IPS DF 6.9 (cell line): ENCODE results near the gene TAS2R43.
"Not testable (repeated sequence)": the region's sequence is repeated elsewhere in the genome, so short reads cannot be mapped to it uniquely, and the experiment has no call there.

Experiments used
- DNase-seq: peaks from one replicate; pipeline ENCODE4 v3.0.0-alpha.2; 2013; ENCODE audit warnings: low read depth, low spot score
- H3K27ac ChIP-seq: one replicate; pipeline ENCODE4 v1.5.1; 2013; ENCODE audit warnings: low read length, control low read depth
- H3K27me3 ChIP-seq: 2 replicates; pipeline ENCODE4 v1.6.1; 2013; ENCODE audit warnings: mild to moderate bottlenecking, low read length; ENCODE audit not compliant: control insufficient read depth, insufficient read depth
- H3K36me3 ChIP-seq: 2 replicates; pipeline ENCODE4 v1.6.1; 2013; ENCODE audit warnings: low read length; ENCODE audit not compliant: control insufficient read depth, insufficient read depth
- H3K4me1 ChIP-seq: 2 replicates; pipeline ENCODE4 v1.6.1; 2013; ENCODE audit warnings: low read length; ENCODE audit not compliant: control insufficient read depth, insufficient read depth
- H3K4me3 ChIP-seq: 2 replicates; pipeline ENCODE4 v1.5.1; 2013; ENCODE audit warnings: mild to moderate bottlenecking, low read length
- H3K9me3 ChIP-seq: 2 replicates; pipeline ENCODE4 v1.6.1; 2013; ENCODE audit warnings: low read length, inconsistent platforms; ENCODE audit not compliant: control insufficient read depth, insufficient read depth
- WGBS: extraction: QIAGEN DNeasy Blood & Tissue Kit; methylation state at CpG from one replicate; pipeline ENCODE4 v1.1.7; 2013; ENCODE audit warnings: mixed read lengths, missing lambda C conversion rate; ENCODE audit not compliant: insufficient read length, insufficient coverage; 5-methylcytosine and 5-hydroxymethylcytosine counted together

Gene TAS2R43

DNA sequence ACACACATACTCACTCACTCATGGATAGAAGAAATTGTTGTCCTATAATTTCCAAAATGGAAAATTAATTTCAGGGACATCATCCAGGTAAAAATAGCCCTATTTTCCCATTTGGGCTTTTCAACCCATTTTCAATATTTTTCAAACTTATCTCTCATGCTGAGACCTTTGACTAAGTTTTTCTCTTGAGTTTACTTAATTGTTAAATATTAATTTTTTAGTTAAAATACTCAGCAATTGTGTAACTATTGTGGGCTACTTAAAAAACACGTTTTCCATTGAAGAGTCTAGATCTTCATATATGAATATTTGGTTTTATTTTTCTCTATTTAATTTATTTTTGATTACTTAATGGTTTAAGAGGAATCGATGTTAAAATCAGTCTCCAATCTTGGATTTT lies 14.2 kb upstream of the TAS2R43 start:
- H3K4me3 ChIP-seq, result no peak overlapping the region
- DNase-seq, result no peak
- no peak overlapping the region for H3K27ac ChIP-seq
- H3K9me3 ChIP-seq, result no peaks in the 10 kb centered on the region
- H3K36me3 ChIP-seq, result no peaks in the 10 kb centered on the region; the same call in 1 of the 2 replicates
- no peaks in the 10 kb centered on the region for H3K27me3 ChIP-seq
- no CpG with 5 or more reads among the region's 2 CpGs for WGBS
- H3K4me1 ChIP-seq, result no peaks in the 10 kb centered on the region

DNA sequence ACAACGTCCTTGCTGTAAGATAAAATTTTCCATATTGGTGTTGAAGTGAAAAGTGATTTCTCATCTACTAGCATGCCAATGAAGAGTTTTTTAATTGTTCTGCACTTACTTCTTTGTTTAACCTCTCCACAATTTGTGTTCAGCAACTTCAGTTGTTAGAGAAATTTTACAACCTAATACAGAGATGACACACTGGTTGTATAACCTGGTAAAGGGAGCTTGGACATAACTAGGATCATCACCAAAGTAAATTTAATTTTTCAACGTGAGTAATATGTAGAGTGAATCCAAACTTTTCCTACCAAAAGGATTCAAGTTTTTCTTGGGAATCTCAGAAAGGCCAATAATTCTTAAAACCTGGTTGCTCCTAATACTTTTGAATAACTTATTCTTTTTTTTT lies 13.4 kb upstream of the TAS2R43 start:
- Histone ChIP-seq H3K27ac (no peak overlapping the region), H3K4me1 (no peaks in the 10 kb centered on the region), H3K4me3 (no peak overlapping the region), H3K36me3 (no peaks in the 10 kb centered on the region; the same call in 1 of the 2 replicates), H3K27me3 (no peaks in the 10 kb centered on the region), H3K9me3 (no peaks in the 10 kb centered on the region)
- no CpG with 5 or more reads among the region's 2 CpGs for WGBS
- DNase-seq, result no peak

DNA sequence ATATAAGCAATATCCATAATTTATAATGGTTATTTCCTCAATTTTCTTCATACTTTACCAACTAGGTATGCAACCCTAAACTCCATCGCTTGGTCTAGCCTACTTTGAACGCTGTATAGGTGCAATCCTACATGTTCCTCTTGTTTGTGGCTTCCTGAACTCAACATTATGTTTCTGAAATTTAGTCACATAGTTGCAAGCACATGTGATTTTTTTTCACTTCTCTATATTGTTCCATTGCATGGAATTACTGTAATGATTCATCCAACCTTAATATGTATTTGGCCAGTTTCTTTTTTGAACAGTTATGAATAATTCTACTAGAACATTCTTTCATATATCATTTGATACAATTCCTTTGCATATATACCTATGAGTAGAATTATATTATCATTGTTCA lies 2.8 kb upstream of the TAS2R43 start:
- DNase-seq, result not testable (repeated sequence)
- no CpG with 5 or more reads among the region's 2 CpGs for WGBS

DNA sequence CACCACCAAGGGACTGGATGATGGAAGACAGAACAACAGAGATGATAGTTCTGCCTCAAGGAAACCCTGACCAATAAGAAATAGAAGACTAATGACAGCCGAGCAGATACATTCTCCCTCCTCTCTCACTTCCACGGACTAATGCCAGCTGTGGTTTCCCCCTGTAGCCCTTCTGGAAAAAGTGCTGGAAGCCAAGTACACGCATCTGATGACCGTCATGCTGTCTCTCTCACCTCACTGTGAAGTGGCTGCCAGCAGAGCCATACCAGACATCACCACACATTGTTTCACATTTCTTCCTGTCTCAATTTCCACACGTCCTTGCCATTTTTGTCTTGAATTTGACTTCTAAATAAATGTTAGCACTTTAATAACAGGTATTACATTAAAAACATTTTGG lies 2.9 kb downstream of the TAS2R43 start:
- Histone ChIP-seq H3K4me3 (no peak overlapping the region), H3K27me3 (no peaks in the 10 kb centered on the region)
- no peak for DNase-seq

More for the DNA sequence above, 2.8 kb upstream of the TAS2R43 start:
- H3K4me1 ChIP-seq, H3K36me3 ChIP-seq, H3K4me3 ChIP-seq, H3K27me3 ChIP-seq, H3K27ac ChIP-seq, H3K9me3 ChIP-seq: not testable (repeated sequence)

DNA sequence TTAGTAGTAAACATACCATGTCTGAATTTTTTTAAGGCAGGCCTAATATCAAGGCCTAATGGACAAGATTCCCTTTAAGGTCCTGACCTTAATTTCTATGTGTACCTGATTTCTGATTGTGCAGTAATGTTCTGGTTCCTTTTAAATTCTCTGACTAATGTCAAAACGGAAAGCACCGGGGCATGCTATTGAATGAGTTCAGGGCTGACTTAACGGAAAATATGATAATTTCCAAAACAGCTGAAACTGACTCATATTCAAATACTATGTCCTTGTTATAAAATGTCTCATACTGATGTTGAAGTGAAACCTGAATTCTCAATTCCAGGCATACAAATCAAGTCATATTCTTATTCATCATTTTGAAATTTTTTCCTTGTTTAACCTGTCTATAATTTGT lies 6.7 kb downstream of the TAS2R43 start:
- H3K4me1 ChIP-seq, result no peaks in the 10 kb centered on the region
- no peaks in the 10 kb centered on the region for H3K9me3 ChIP-seq
- no peak overlapping the region for H3K4me3 ChIP-seq
- no peak for DNase-seq
- no peaks in the 10 kb centered on the region for H3K36me3 ChIP-seq
- H3K27me3 ChIP-seq, result no peaks in the 10 kb centered on the region
- no CpG with 5 or more reads among the region's 3 CpGs for WGBS
- H3K27ac ChIP-seq, result no peak overlapping the region

More for the DNA sequence above, 2.9 kb downstream of the TAS2R43 start:
- H3K9me3 ChIP-seq, result no peaks in the 10 kb centered on the region
- H3K27ac ChIP-seq, result no peak overlapping the region
- no CpG with 5 or more reads among the region's 5 CpGs for WGBS
- no peaks in the 10 kb centered on the region for H3K36me3 ChIP-seq
- no peaks in the 10 kb centered on the region for H3K4me1 ChIP-seq

DNA sequence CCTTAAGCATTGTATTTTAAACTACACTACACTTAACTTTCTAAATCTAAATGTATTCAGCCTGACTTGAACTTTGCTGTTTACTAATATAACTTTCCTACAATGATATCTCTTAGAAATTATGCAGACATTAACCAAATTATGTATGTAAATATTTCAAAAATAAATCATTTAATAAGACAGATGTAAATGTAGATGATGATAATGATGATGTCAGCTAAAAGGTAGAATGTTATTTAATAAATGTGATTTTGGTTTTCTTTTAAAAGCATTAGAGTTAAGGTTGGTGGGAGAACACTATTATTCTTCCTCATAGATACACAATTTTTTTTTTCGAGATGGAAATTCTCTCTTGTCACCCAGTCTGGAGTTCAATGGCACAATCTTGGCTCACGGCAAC lies 10.1 kb downstream of the TAS2R43 start:
- no CpG with 5 or more reads among the region's 2 CpGs for WGBS
- H3K9me3 ChIP-seq, result no peaks in the 10 kb centered on the region

DNA sequence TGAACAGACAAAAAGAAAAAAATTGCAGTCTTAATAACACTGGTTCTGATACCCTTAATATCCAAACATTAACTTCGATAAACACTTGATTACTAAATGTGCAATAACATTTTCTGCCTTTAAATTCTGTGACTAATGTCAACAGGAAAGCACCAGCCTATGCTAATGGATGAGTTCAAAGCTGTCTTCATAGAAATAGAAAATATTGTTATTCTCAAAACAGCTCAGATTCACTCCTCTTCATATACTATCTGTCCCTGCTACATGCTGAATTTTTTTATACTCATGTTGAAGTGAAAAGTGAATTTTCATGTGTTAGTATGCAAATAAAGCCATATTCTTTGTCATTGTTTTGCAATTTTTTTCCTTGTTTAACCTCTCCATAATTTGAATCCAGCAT lies 13.9 kb downstream of the TAS2R43 start:
- H3K4me1 ChIP-seq, result no peaks in the 10 kb centered on the region
- no peaks in the 10 kb centered on the region for H3K27me3 ChIP-seq
- H3K4me3 ChIP-seq, result no peak overlapping the region
- H3K9me3 ChIP-seq, result no peaks in the 10 kb centered on the region
- no CpG with 5 or more reads among the region's 1 CpG for WGBS
- H3K27ac ChIP-seq, result no peak overlapping the region
- no peak for DNase-seq
- H3K36me3 ChIP-seq, result no peaks in the 10 kb centered on the region

More for the DNA sequence above, 10.1 kb downstream of the TAS2R43 start:
- DNase-seq, result no peak
- Histone ChIP-seq H3K27ac (no peak overlapping the region), H3K4me3 (no peak overlapping the region), H3K4me1 (no peaks in the 10 kb centered on the region), H3K27me3 (no peaks in the 10 kb centered on the region), H3K36me3 (no peaks in the 10 kb centered on the region)

DNA sequence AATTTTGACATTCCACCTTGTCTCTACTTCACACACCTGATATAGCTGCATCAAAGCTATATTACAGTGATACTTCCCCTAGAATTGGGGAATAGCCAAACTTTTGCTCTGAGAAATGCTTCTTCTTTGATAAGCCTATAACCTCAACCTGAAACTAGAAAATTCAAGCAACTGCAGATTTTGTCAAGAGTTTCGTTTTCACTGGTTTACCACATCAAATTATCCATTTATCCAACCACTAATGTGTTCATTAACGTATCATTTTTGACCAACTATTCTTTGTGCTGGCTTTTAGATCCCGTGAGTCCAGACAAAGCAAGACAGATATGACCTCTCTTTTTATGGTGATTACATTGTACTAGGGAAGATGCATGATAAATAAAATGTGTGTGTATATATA lies 16.5 kb downstream of the TAS2R43 start:
- Histone ChIP-seq H3K9me3 (no peaks in the 10 kb centered on the region), H3K4me3 (no peak overlapping the region), H3K27me3 (no peaks in the 10 kb centered on the region), H3K4me1 (peaks cover 3% of the 10 kb centered on the region), H3K27ac (no peak overlapping the region), H3K36me3 (no peaks in the 10 kb centered on the region)
- DNase-seq, result no peak
- no CpG with 5 or more reads among the region's 3 CpGs for WGBS

DNA sequence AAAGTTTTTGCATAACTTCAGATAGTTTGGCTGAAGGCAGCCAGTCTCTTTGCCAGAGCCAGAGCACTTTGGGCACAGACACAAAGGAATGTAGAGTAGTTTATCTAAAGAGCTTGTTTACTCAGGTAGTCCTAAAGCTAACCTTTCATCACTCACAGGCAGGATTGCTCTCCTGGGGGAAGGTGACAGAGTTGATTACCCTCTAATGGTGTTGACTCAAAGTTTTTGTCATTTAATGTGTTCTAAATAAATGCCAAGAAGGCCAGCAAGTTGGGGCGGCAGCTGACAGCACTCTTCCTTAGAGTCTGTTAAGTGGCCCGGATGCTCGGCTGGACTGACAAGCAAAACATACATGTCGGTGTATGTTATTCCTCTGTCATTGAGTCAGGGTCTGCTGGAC lies 20.7 kb downstream of the TAS2R43 start:
- peak; percentile 25 for DNase-seq
- peaks cover 3% of the 10 kb centered on the region for H3K4me1 ChIP-seq
- H3K27ac ChIP-seq, result no peak overlapping the region
- H3K27me3 ChIP-seq, result no peaks in the 10 kb centered on the region
- no peaks in the 10 kb centered on the region for H3K36me3 ChIP-seq
- no peak overlapping the region for H3K4me3 ChIP-seq
- no CpG with 5 or more reads among the region's 4 CpGs for WGBS
- no peaks in the 10 kb centered on the region for H3K9me3 ChIP-seq

DNA sequence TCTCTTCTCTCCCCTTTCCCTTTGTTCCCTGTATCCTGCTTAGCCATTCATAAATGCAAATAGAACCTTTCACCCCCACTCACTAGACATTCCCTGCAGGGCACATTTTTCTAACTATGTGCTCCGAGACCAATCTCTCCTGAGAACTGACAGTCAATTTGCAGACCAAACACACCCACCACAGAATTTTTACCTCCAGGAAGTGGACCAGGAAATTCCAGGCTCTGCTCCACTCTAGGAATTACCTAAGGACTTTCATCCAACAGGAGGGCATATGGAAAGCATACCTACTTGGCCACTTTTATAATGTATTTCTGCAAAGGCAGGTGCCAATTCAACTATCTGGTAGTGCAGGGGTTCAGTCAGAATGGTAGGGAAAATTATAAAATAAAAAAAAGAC lies 21.1 kb downstream of the TAS2R43 start:
- Histone ChIP-seq H3K4me3 (no peak overlapping the region), H3K4me1 (peaks cover 3% of the 10 kb centered on the region), H3K9me3 (no peaks in the 10 kb centered on the region), H3K27ac (no peak overlapping the region), H3K36me3 (no peaks in the 10 kb centered on the region), H3K27me3 (no peaks in the 10 kb centered on the region)
- no peak for DNase-seq
- WGBS, result no CpG with 5 or more reads among the region's 1 CpG

DNA sequence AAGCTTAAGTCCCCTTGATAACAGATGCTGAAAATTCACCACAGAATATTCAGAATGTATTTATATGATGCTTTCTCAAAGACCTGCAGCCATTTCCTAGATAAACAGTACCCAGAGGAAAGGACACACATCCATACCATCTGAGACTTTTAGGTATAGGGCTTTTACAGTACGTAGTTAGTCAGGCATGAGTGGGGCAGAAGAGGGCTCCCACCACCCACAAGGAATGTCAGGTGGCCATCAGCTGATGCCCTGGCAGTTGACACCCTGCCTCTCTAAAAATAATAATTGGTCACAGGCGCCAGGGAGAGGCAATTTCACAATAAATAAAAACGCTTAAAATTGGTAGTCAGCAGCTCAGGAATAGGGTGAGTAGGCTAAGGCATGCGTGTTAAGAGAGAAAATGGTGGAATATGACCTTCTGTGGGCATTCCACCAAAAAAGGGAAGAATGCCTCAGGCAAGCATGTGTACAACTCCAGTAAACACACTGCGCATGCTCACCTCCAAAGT lies 22.2 kb downstream of the TAS2R43 start:
- Histone ChIP-seq H3K36me3 (no peaks in the 10 kb centered on the region), H3K27ac (no peak overlapping the region), H3K9me3 (no peaks in the 10 kb centered on the region), H3K27me3 (no peaks in the 10 kb centered on the region), H3K4me3 (no peak overlapping the region), H3K4me1 (peaks cover 3% of the 10 kb centered on the region)
- DNase-seq, result no peak
- WGBS, result no CpG with 5 or more reads among the region's 5 CpGs
